ENCODE results near the gene RIMBP2. TPM values are rescaled to one million over a fixed set of nuclear protein-coding genes. Genes with fewer than 3 reads are reported as not detected.

The RIMBP2 gene
- total RNA-seq, 6 experiments from 2014 or later = not detected

- Mint-ChIP-seq H3K4me1 (ENCODE audit: low read depth) (no peaks in the 10 kb centered on the region), H3K9me3 (peaks cover 51% of the 10 kb centered on the region), H3K27ac (no peak overlapping the region), H3K27me3 (ENCODE audit: insufficient read depth) (no peaks in the 10 kb centered on the region; the same call in 1 of the 2 replicates), H3K36me3 (ENCODE audit: low read depth) (peaks cover 10% of the 10 kb centered on the region), H3K4me3 (no peak overlapping the region)
- no peak for DNase-seq
- TF ChIP-seq CTCF (IDR thresholded peaks at IDR 0.05) = no peak
These were observed 340.5 kb downstream of the RIMBP2 start for GRCh38 chr12:130375296-130376287.

GRCh38 chr12:130374083-130374482 is 342.0 kb downstream of the RIMBP2 start:
- peaks cover 10% of the 10 kb centered on the region for H3K36me3 Mint-ChIP-seq (ENCODE audit: low read depth)
- no peak overlapping the region for H3K4me3 Mint-ChIP-seq
- no peaks in the 10 kb centered on the region; the same call in 1 of the 2 replicates for H3K27me3 Mint-ChIP-seq (ENCODE audit: insufficient read depth)

GRCh38 chr12:130372936-130373335 is 343.2 kb downstream of the RIMBP2 start:
- Mint-ChIP-seq H3K9me3 (peaks cover 66% of the 10 kb centered on the region), H3K4me3 (no peak overlapping the region)

More at GRCh38 chr12:130374083-130374482, 342.0 kb downstream of the RIMBP2 start:
- Mint-ChIP-seq H3K27ac (no peak overlapping the region), H3K9me3 (peaks cover 61% of the 10 kb centered on the region), H3K4me1 (ENCODE audit: low read depth) (no peaks in the 10 kb centered on the region)
- no peak for DNase-seq
- no peak for TF ChIP-seq CTCF (IDR thresholded peaks at IDR 0.05)

GRCh38 chr12:130371296-130371695 is 344.8 kb downstream of the RIMBP2 start:
- TF ChIP-seq CTCF (IDR thresholded peaks at IDR 0.05) = no peak
- Mint-ChIP-seq H3K9me3 (peaks cover 59% of the 10 kb centered on the region), H3K4me3 (no peak overlapping the region), H3K27ac (no peak overlapping the region), H3K27me3 (ENCODE audit: insufficient read depth) (no peaks in the 10 kb centered on the region; the same call in 1 of the 2 replicates), H3K36me3 (ENCODE audit: low read depth) (peaks cover 5% of the 10 kb centered on the region; the same call in 1 of the 2 replicates), H3K4me1 (ENCODE audit: low read depth) (no peaks in the 10 kb centered on the region)
- no peak for DNase-seq

More at GRCh38 chr12:130372936-130373335, 343.2 kb downstream of the RIMBP2 start:
- Mint-ChIP-seq H3K27ac (no peak overlapping the region), H3K27me3 (ENCODE audit: insufficient read depth) (no peaks in the 10 kb centered on the region; the same call in 1 of the 2 replicates), H3K4me1 (ENCODE audit: low read depth) (no peaks in the 10 kb centered on the region), H3K36me3 (ENCODE audit: low read depth) (peaks cover 10% of the 10 kb centered on the region)
- DNase-seq = no peak
- TF ChIP-seq CTCF (IDR thresholded peaks at IDR 0.05) = no peak

GRCh38 chr12:130369816-130370215 is 346.3 kb downstream of the RIMBP2 start:
- H3K4me1 Mint-ChIP-seq (ENCODE audit: low read depth) = no peaks in the 10 kb centered on the region
- no peak overlapping the region for H3K4me3 Mint-ChIP-seq
- H3K9me3 Mint-ChIP-seq = peaks cover 53% of the 10 kb centered on the region
- no peak for DNase-seq
- no peaks in the 10 kb centered on the region; the same call in 1 of the 2 replicates for H3K27me3 Mint-ChIP-seq (ENCODE audit: insufficient read depth)
- peaks cover under 1% of the 10 kb centered on the region; the same call in 1 of the 2 replicates for H3K36me3 Mint-ChIP-seq (ENCODE audit: low read depth)
- H3K27ac Mint-ChIP-seq = no peak overlapping the region
- no peak for TF ChIP-seq CTCF (IDR thresholded peaks at IDR 0.05)

All from HFFc6 (cell line).